ENCODE results near the gene GFPT2.

GFPT2 gene

GRCh38 chr5:180358179-180358578 lies 5.0 kb upstream of the GFPT2 start:
- no peak for DNase-seq
- intact Hi-C loops (cut with DNase I; ENCODE audit: low total_unique reads), result no loop called here

GRCh38 chr5:180354966-180355365 lies 1.8 kb upstream of the GFPT2 start:
- H3K27ac ChIP-seq, result no peak overlapping the region
- no peak for TF ChIP-seq CTCF (IDR thresholded peaks at IDR 0.05)
- no peaks in the 10 kb centered on the region for H3K36me3 ChIP-seq
- intact Hi-C loops (cut with DNase I; ENCODE audit: low total_unique reads), result no loop called here
- DNase-seq, result no peak
- no peaks in the 10 kb centered on the region for H3K9me3 ChIP-seq
- H3K4me3 ChIP-seq, result no peak overlapping the region
- peaks cover 0 to 23% (median 18%) of the 10 kb centered on the region in 4 donors for H3K4me1 ChIP-seq
- peaks cover 0 to 7% of the 10 kb centered on the region in 2 donors for H3K27me3 ChIP-seq

More at GRCh38 chr5:180358179-180358578, 5.0 kb upstream of the GFPT2 start:
- no peaks in the 10 kb centered on the region for H3K9me3 ChIP-seq
- H3K27me3 ChIP-seq, result peaks cover 0 to 7% of the 10 kb centered on the region in 2 donors
- TF ChIP-seq CTCF (IDR thresholded peaks at IDR 0.05), result no peak
- no peak overlapping the region for H3K27ac ChIP-seq
- no peaks in the 10 kb centered on the region for H3K36me3 ChIP-seq
- H3K4me1 ChIP-seq, result peaks cover 0 to 10% (median 7%) of the 10 kb centered on the region in 4 donors
- H3K4me3 ChIP-seq, result no peak overlapping the region

- intact Hi-C loops (cut with DNase I; ENCODE audit: low total_unique reads), result loop anchor here (2.0 kb wide), 1 partner anchor 61 kb away; the partner anchor contains the start of gene MAPK9
- no peak for DNase-seq
These were observed 880 bp upstream of the GFPT2 start for GRCh38 chr5:180353980-180354452.

GRCh38 chr5:180352116-180353047 lies 754 bp downstream of the GFPT2 start:
- intact Hi-C loops (cut with DNase I; ENCODE audit: low total_unique reads), result loop anchor here (2.0 kb wide), 1 partner anchor 60 kb away; the partner anchor contains the start of gene MAPK9
- Histone ChIP-seq H3K9me3 (no peaks in the 10 kb centered on the region), H3K4me1 (peaks cover 0 to 23% (median 18%) of the 10 kb centered on the region in 4 donors), H3K27me3 (peaks cover 0 to 7% of the 10 kb centered on the region in 2 donors), H3K4me3 (peak overlapping the region; percentile 76 to 89), H3K36me3 (no peaks in the 10 kb centered on the region), H3K27ac (peak overlapping the region; percentile 66 to 77)
- DNase-seq, result peak; percentile 55 to 76
- TF ChIP-seq CTCF (IDR thresholded peaks at IDR 0.05), result no peak

More at GRCh38 chr5:180353980-180354452, 880 bp upstream of the GFPT2 start:
- Histone ChIP-seq H3K9me3 (no peaks in the 10 kb centered on the region), H3K36me3 (no peaks in the 10 kb centered on the region), H3K4me3 (peak overlapping the region; percentile 76 to 89), H3K4me1 (peaks cover 0 to 23% (median 18%) of the 10 kb centered on the region in 4 donors), H3K27me3 (peaks cover 0 to 7% of the 10 kb centered on the region in 2 donors), H3K27ac (peak overlapping the region; percentile 66 to 77)
- no peak for TF ChIP-seq CTCF (IDR thresholded peaks at IDR 0.05)

GRCh38 chr5:180350711-180351465 lies 2.2 kb downstream of the GFPT2 start:
- Histone ChIP-seq H3K27me3 (peaks cover 0 to 5% of the 10 kb centered on the region in 2 donors), H3K4me3 (no peak overlapping the region), H3K36me3 (no peaks in the 10 kb centered on the region), H3K27ac (no peak overlapping the region), H3K4me1 (peaks cover 0 to 23% (median 18%) of the 10 kb centered on the region in 4 donors), H3K9me3 (no peaks in the 10 kb centered on the region)
- intact Hi-C loops (cut with DNase I; ENCODE audit: low total_unique reads), result no loop called here
- DNase-seq, result no peak
- no peak for TF ChIP-seq CTCF (IDR thresholded peaks at IDR 0.05)

All from tibial artery (tissue), 4 donors.